Activated CD8-positive, alpha-beta T cell treated with anti-CD3 and anti-CD28 coated beads for 36 hours (primary cell): ENCODE measurements around the gene ADRA2C. TPM values are rescaled to one million over a fixed set of nuclear protein-coding genes. Genes with fewer than 3 reads are reported as not detected.

Experiments
- ATAC-seq: fragments of 200-7000 bp; cut with Tn5 transposase; one replicate; pipeline ENCODE4 v1.10.0; 2021; ENCODE audit warnings: mild to moderate bottlenecking, moderate library complexity
- CTCF ChIA-PET: fragments of 350-600 bp; sonication (Branson Sonifier 250); formaldehyde crosslinking; loops from one replicate; lab custom pipeline; 2021; ENCODE audit warnings: antibody characterized with exemption; lab: Charles Lee
- POLR2A ChIA-PET: fragments of 350-600 bp; sonication (Branson Sonifier 250); formaldehyde crosslinking; loops from one replicate; lab custom pipeline; 2021; ENCODE audit warnings: antibody characterized with exemption; lab: Charles Lee
- DNase-seq: peaks from one replicate; pipeline ENCODE4 v3.0.0-alpha.2; 2020
- H3K27ac Mint-ChIP-seq: one replicate; pipeline ENCODE4 v1.8.0; 2021; ENCODE audit warnings: mild to moderate bottlenecking, mixed read lengths
- H3K27me3 Mint-ChIP-seq: one replicate; pipeline ENCODE4 v1.8.0; 2021; ENCODE audit warnings: mixed read lengths
- H3K36me3 Mint-ChIP-seq: one replicate; pipeline ENCODE4 v1.8.0; 2021; ENCODE audit warnings: low read depth, mixed read lengths
- H3K4me1 Mint-ChIP-seq: one replicate; pipeline ENCODE4 v1.8.0; 2021; ENCODE audit warnings: low read depth, mixed read lengths
- H3K4me3 Mint-ChIP-seq: one replicate; pipeline ENCODE4 v1.8.0; 2021; ENCODE audit warnings: mild to moderate bottlenecking, moderate library complexity, mixed read lengths
- H3K9me3 Mint-ChIP-seq: one replicate; pipeline ENCODE4 v1.8.0; 2021; ENCODE audit warnings: mixed read lengths
- CTCF ChIP-seq: fragments of 200-600 bp; IDR thresholded peaks from one replicate; pipeline ENCODE4 v1.8.0; 2022; ENCODE audit warnings: antibody characterized with exemption, mild to moderate bottlenecking
- intact Hi-C: fragments of 100-400 bp; cut with micrococcal nuclease; formaldehyde crosslinking; loops from one replicate; pipeline ENCODE4 v1.10.0; 2022
- total RNA-seq, 2 experiments: library from RNA; stranded (reverse); gene quantifications; one replicate each; pipeline ENCODE4 v1.2.3, GENCODE V29; 2021

The ADRA2C gene
- total RNA-seq, 2 experiments from 2014 or later, result 0.27 TPM; not detected in 1

GRCh38 chr4:3781193-3781886, 15.2 kb downstream of the ADRA2C start:
- CTCF ChIA-PET, result no interaction called here
- H3K4me3 Mint-ChIP-seq, result no peak overlapping the region
- no peaks in the 10 kb centered on the region for H3K27me3 Mint-ChIP-seq
- no peak for TF ChIP-seq CTCF
- DNase-seq (peak; percentile 8), ATAC-seq (peak; percentile 64)
- H3K4me1 Mint-ChIP-seq, result no peaks in the 10 kb centered on the region
- no peaks in the 10 kb centered on the region for H3K36me3 Mint-ChIP-seq
- intact Hi-C loops, result no loop called here
- H3K27ac Mint-ChIP-seq, result no peak overlapping the region
- POLR2A ChIA-PET, result no interaction called here
- no peaks in the 10 kb centered on the region for H3K9me3 Mint-ChIP-seq

GRCh38 chr4:3781997-3782930, 16.1 kb downstream of the ADRA2C start:
- CTCF ChIA-PET, result interaction anchor here (0.8 to 1.3 kb wide), 4 partner anchors 11 to 98 kb away, joined by 3 to 5 read pairs (median 3); no protein-coding TSS in a partner anchor
- DNase-seq (no peak), ATAC-seq (no peak)
- Mint-ChIP-seq H3K9me3 (no peaks in the 10 kb centered on the region), H3K27ac (no peak overlapping the region), H3K36me3 (no peaks in the 10 kb centered on the region), H3K4me1 (no peaks in the 10 kb centered on the region), H3K27me3 (no peaks in the 10 kb centered on the region), H3K4me3 (no peak overlapping the region)
- POLR2A ChIA-PET, result no interaction called here
- intact Hi-C loops, result no loop called here
- TF ChIP-seq CTCF, result no peak

- H3K27me3 Mint-ChIP-seq, result no peaks in the 10 kb centered on the region
- no peaks in the 10 kb centered on the region for H3K4me1 Mint-ChIP-seq
- peak; percentile 50 for DNase-seq
- ATAC-seq, result peak; percentile 57
- H3K4me3 Mint-ChIP-seq, result no peak overlapping the region
- H3K36me3 Mint-ChIP-seq, result no peaks in the 10 kb centered on the region
- no peak for TF ChIP-seq CTCF
- ChIA-PET POLR2A (no interaction called here), CTCF (interaction anchor here (1.3 kb wide), 1 partner anchor 10 kb away, joined by 3 read pairs; no protein-coding TSS in a partner anchor)
- H3K27ac Mint-ChIP-seq, result no peak overlapping the region
- no peaks in the 10 kb centered on the region for H3K9me3 Mint-ChIP-seq
- intact Hi-C loops, result no loop called here
Observed at GRCh38 chr4:3783693-3784306, 17.6 kb downstream of the ADRA2C start.

- Mint-ChIP-seq H3K27me3 (no peaks in the 10 kb centered on the region), H3K27ac (no peak overlapping the region), H3K4me3 (no peak overlapping the region), H3K36me3 (no peaks in the 10 kb centered on the region), H3K4me1 (no peaks in the 10 kb centered on the region), H3K9me3 (no peaks in the 10 kb centered on the region)
- no peak for TF ChIP-seq CTCF
- POLR2A ChIA-PET, result no interaction called here
- CTCF ChIA-PET, result no interaction called here
- no peak for DNase-seq
- intact Hi-C loops, result no loop called here
- no peak for ATAC-seq
Observed at GRCh38 chr4:3784454-3785291, 18.5 kb downstream of the ADRA2C start.
